Endothelial cell of umbilical vein (primary cell): Measurements from ENCODE around the gene TRAF7. TPM values are rescaled to one million over a fixed set of nuclear protein-coding genes. Genes with fewer than 3 reads are reported as not detected.

Source experiments
- BruUV-seq: library from RNA; stranded (reverse); fragments of 400-500 nt; replicated peaks from 2 replicates; lab custom pipeline; 2021; lab: Mats Ljungman, UMichigan
- CTCF ChIA-PET: fragments of 300-600, 350-600 bp; sonication (Branson Sonifier 250); formaldehyde crosslinking; loops from one replicate; lab custom pipeline; 2021; ENCODE audit warnings: antibody characterized with exemption, inconsistent platforms; lab: Charles Lee
- POLR2A ChIA-PET: fragments of 300-600, 350-600 bp; sonication (Branson Sonifier 250); formaldehyde crosslinking; loops from one replicate; lab custom pipeline; 2021; ENCODE audit warnings: antibody characterized with exemption, inconsistent platforms; lab: Charles Lee
- DNase-seq: peaks from one replicate; pipeline ENCODE4 v3.0.0-alpha.2; 2011; ENCODE audit warnings: low read depth, low spot score
- FAIRE-seq: peaks from 2 replicates; lab custom pipeline; 2011; peaks lifted over from hg19 to GRCh38; lab: Jason Lieb, UNC
- H2AFZ ChIP-seq: 2 replicates; pipeline ENCODE4 v1.6.0; 2012; ENCODE audit warnings: low read depth, low read length, control low read depth, inconsistent platforms
- H3K27ac ChIP-seq: 2 replicates; pipeline ENCODE4 v1.5.1; 2011; ENCODE audit warnings: low read depth, mild to moderate bottlenecking, control low read depth, low read length, moderate library complexity; ENCODE audit not compliant: insufficient read depth
- H3K27me3 ChIP-seq, 2 experiments: 2 replicates each; pipeline versions ENCODE4 v1.6.0 to v1.6.1; 2011; ENCODE audit warnings: low read length in 2 of 2, mixed read lengths in 1 of 2; ENCODE audit not compliant: control insufficient read depth in 2 of 2, insufficient read depth in 2 of 2
- H3K36me3 ChIP-seq, 2 experiments: 2 replicates in 1 of 2; 3 replicates in 1 of 2; pipeline ENCODE4 v1.5.1; 2011; ENCODE audit warnings: low read length in 2 of 2, mild to moderate bottlenecking in 1 of 2, moderate library complexity in 1 of 2; ENCODE audit not compliant: control insufficient read depth in 2 of 2, insufficient read depth in 2 of 2; ENCODE audit errors: extremely low read depth in 1 of 2
- H3K4me1 ChIP-seq: 3 replicates; pipeline ENCODE4 v1.5.1; 2011; ENCODE audit warnings: mild to moderate bottlenecking, low read length; ENCODE audit not compliant: control insufficient read depth, insufficient read depth; ENCODE audit errors: extremely low read depth
- H3K4me2 ChIP-seq: 2 replicates; pipeline ENCODE4 v1.6.1; 2011; ENCODE audit warnings: low read length, control low read depth, mixed read lengths; ENCODE audit not compliant: insufficient read depth
- H3K4me3 ChIP-seq, 3 experiments: fragments of 200-600 bp in 1 of 3; sonication (generic), shearing (Covaris generic) in 1 of 3; replicated peaks in 1 of 3; 2 replicates each; pipeline ENCODE4 v1.5.1; 2011 to 2016; ENCODE audit warnings: control low read depth in 3 of 3, low read length in 3 of 3, mild to moderate bottlenecking in 2 of 3, inconsistent platforms in 1 of 3, low read depth in 1 of 3, moderate library complexity in 1 of 3; ENCODE audit not compliant: insufficient read depth in 1 of 3
- H3K79me2 ChIP-seq: 2 replicates; pipeline ENCODE4 v1.6.0; 2012; ENCODE audit warnings: low read length, inconsistent platforms; ENCODE audit not compliant: control insufficient read depth, insufficient read depth
- H3K9ac ChIP-seq: replicated peaks from 2 replicates; pipeline ENCODE3; 2011; ENCODE audit warnings: low read length, control low read depth; ENCODE audit not compliant: insufficient read depth; ENCODE audit errors: extremely low read depth
- H3K9me1 ChIP-seq: replicated peaks from 3 replicates; pipeline ENCODE4 v1.6.0; 2011; ENCODE audit warnings: mild to moderate bottlenecking, low read length; ENCODE audit not compliant: control insufficient read depth, insufficient read depth; ENCODE audit errors: extremely low read depth
- H3K9me3 ChIP-seq: replicated peaks from 2 replicates; pipeline ENCODE4 v1.5.1; 2012; ENCODE audit warnings: low read length, inconsistent platforms; ENCODE audit not compliant: control insufficient read depth, insufficient read depth
- H4K20me1 ChIP-seq: replicated peaks from 2 replicates; pipeline ENCODE3; 2011; ENCODE audit warnings: mild to moderate bottlenecking, low read length; ENCODE audit not compliant: control insufficient read depth, insufficient read depth; ENCODE audit errors: extremely low read depth
- EZH2 ChIP-seq: IDR thresholded peaks from 2 replicates; pipeline ENCODE4 v1.6.1; 2012; ENCODE audit warnings: borderline replicate concordance, low read depth, mild to moderate bottlenecking, moderate library complexity, low read length, inconsistent platforms; ENCODE audit not compliant: severe bottlenecking
- FOS ChIP-seq: IDR thresholded peaks from 2 replicates; pipeline ENCODE4 v1.6.1; 2011; ENCODE audit warnings: mild to moderate bottlenecking, low read length, moderate library complexity, borderline replicate concordance; ENCODE audit not compliant: insufficient read depth
- MYC ChIP-seq: IDR thresholded peaks from one replicate; pipeline ENCODE4 v1.6.1; 2011; ENCODE audit warnings: mild to moderate bottlenecking, low read depth, low read length
- POLR2A ChIP-seq: IDR thresholded peaks from 2 replicates; pipeline ENCODE4 v1.6.1; 2012; ENCODE audit warnings: low read depth, mild to moderate bottlenecking, control low read depth, low read length
- POLR2AphosphoS5 ChIP-seq: IDR thresholded peaks from 2 replicates; pipeline ENCODE4 v1.6.1; 2012; ENCODE audit warnings: low read depth, mild to moderate bottlenecking, control low read depth, low read length, moderate library complexity; ENCODE audit not compliant: insufficient read depth
- dilution Hi-C: fragments of 300-500 bp; cut with MboI; formaldehyde crosslinking; loops from one replicate; pipeline ENCODE4 v1.15.0; 2019; ENCODE audit warnings: low sequenced_read_pairs; ENCODE audit not compliant: extremely low pct_ligation_motif_present
- intact Hi-C: fragments of 100-400 bp; cut with micrococcal nuclease; formaldehyde crosslinking; loops from one replicate; pipeline ENCODE4 v1.10.0; 2022
- polyA plus RNA-seq, 4 experiments: library from polyadenylated mRNA; depleted of rRNA in 3 of 4; stranded (reverse) in 3 of 4; unstranded in 1 of 4; fragments of >200 nt; gene quantifications; 2 replicates each; pipeline versions ENCODE4 v1.2.1 to v1.2.3, GENCODE V29; 2011 to 2012; ENCODE audit warnings: missing spikeins in 1 of 4
- total RNA-seq: library from RNA; stranded (reverse); gene quantifications from 2 replicates; pipeline ENCODE4 v1.2.3, GENCODE V29; 2021
- TF ChIP-seq, protein P1 (sequence below), 2 donors: IDR thresholded peaks; 1 replicate in 1 of 2; 2 replicates in 1 of 2; pipeline ENCODE4 v1.5.1; 2011; ENCODE audit warnings: low read length in 2 of 2, mild to moderate bottlenecking in 2 of 2, moderate library complexity in 2 of 2, control low read depth in 1 of 2, inconsistent platforms in 1 of 2, low read depth in 1 of 2; ENCODE audit not compliant: insufficient read depth in 1 of 2; ENCODE audit errors: extremely low read depth in 1 of 2

TRAF7 gene
- total and polyA plus RNA-seq, 2 donors (not counting 3 experiments of a cell fraction or from before 2014, with no cell fraction given) = 141 to 175 TPM

DNA sequence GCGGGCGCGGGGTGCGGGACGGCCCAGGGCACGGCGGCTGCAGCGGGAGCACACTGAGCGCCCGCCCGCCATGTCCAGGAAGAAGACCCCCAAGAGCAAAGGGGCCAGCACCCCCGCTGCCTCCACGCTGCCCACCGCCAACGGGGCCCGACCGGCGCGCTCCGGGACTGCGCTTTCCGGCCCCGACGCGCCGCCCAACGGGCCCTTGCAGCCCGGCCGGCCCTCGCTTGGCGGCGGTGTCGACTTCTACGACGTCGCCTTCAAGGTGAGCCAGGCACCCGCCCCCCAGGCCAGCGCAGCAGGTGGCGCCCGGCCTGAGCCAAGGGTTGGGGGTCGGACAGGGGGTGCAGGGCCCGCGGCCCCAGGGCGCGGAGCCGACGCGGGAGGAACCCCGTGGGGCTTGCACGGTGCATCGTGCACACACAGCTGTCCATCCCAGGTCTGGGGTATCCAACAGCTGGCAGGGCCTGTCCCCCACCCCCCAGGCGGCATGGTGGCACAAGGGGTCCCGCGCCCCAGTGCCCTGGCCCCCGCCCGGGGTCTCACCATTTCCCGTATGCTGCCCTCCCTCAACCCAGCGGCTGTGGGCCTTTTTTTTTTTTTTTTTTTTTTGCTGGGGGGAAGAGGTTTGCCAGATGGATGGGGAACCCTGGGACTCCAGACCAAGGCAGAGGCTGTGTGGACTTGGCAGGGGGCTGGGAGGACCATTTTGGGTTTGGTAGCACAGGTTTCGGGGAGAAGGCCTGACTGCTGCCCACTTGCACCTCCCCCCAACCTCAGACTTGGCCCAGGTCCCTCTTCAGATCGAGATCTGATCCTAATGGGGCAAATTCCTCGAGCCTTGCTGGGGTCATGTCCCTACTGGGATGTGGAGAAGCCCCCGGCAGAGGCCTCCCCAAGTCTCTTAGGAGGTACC lies 6.6 kb upstream of the TRAF7 start:
- intact Hi-C loops = no loop called here
- CTCF ChIA-PET = interaction anchor here (1.2 to 1.6 kb wide), 2 partner anchors 8 to 144 kb away, joined by 3 to 5 read pairs; no protein-coding TSS in a partner anchor

More for the DNA sequence above, 6.6 kb upstream of the TRAF7 start:
- POLR2A ChIA-PET = interaction anchor here (0.5 to 0.6 kb wide), 2 partner anchors 110 to 1823 kb away, joined by 3 to 4 read pairs; no protein-coding TSS in a partner anchor
- peaks cover 2 to 7% of the 10 kb centered on the region in 2 experiments for H3K36me3 ChIP-seq
- H4K20me1 ChIP-seq = no peaks in the 10 kb centered on the region
- TF ChIP-seq FOS (no peak), POLR2A (no peak), EZH2 (peak; percentile 46), POLR2AphosphoS5 (peak; percentile 57), MYC (no peak)
- TF ChIP-seq, protein P1, sequence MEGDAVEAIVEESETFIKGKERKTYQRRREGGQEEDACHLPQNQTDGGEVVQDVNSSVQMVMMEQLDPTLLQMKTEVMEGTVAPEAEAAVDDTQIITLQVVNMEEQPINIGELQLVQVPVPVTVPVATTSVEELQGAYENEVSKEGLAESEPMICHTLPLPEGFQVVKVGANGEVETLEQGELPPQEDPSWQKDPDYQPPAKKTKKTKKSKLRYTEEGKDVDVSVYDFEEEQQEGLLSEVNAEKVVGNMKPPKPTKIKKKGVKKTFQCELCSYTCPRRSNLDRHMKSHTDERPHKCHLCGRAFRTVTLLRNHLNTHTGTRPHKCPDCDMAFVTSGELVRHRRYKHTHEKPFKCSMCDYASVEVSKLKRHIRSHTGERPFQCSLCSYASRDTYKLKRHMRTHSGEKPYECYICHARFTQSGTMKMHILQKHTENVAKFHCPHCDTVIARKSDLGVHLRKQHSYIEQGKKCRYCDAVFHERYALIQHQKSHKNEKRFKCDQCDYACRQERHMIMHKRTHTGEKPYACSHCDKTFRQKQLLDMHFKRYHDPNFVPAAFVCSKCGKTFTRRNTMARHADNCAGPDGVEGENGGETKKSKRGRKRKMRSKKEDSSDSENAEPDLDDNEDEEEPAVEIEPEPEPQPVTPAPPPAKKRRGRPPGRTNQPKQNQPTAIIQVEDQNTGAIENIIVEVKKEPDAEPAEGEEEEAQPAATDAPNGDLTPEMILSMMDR (IDR thresholded peaks at IDR 0.05; ENCODE audit: extremely low read depth in 1 of 2, insufficient read depth in 1 of 2, low read depth in 1 of 2, low read length in 2 of 2) = no peak
- H2AFZ ChIP-seq = no peak overlapping the region
- H3K4me1 ChIP-seq = peaks cover 27% of the 10 kb centered on the region
- no TSS peak for BruUV-seq
- peaks cover 28% of the 10 kb centered on the region for H3K79me2 ChIP-seq
- FAIRE-seq = no peak
- no peaks in the 10 kb centered on the region for H3K9me1 ChIP-seq
- H3K9me3 ChIP-seq = no peaks in the 10 kb centered on the region
- H3K4me3 ChIP-seq = peak overlapping the region in 2 of 3 experiments; percentile 13 to 32
- H3K27me3 ChIP-seq = no peaks in the 10 kb centered on the region
- dilution Hi-C loops = no loop called here
- DNase-seq = no peak
- H3K27ac ChIP-seq = no peak overlapping the region
- H3K9ac ChIP-seq = no peak overlapping the region
- peak overlapping the region; percentile 31 for H3K4me2 ChIP-seq
